NCI-H1048 (cell line): ENCODE data around the gene CD82.

Source experiments
- DNase-seq: peaks from one replicate; lab custom pipeline; 2025; lab: John Stamatoyannopoulos, UW

Gene CD82

DNA sequence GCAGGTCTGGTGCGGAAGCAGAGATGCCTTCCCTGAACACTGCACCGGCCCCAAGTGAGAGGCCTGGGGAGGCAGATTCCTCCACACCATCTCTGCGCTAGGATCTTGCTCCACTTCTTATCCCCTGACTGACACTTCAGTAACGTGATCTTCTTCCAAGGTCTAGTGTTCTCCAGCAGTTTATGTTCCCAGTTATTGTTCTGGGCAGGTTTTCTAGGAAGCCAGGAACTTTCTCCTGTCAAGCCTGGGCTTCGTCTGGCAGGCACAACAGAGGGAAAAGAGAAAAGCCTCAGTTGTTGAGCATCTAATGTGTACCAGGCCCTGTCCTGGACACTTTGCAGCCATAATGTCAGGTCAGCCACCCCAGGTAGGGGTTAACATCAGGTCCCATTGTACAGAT lies 10.5 kb downstream of the CD82 start:
- DNase-seq = no peak

DNA sequence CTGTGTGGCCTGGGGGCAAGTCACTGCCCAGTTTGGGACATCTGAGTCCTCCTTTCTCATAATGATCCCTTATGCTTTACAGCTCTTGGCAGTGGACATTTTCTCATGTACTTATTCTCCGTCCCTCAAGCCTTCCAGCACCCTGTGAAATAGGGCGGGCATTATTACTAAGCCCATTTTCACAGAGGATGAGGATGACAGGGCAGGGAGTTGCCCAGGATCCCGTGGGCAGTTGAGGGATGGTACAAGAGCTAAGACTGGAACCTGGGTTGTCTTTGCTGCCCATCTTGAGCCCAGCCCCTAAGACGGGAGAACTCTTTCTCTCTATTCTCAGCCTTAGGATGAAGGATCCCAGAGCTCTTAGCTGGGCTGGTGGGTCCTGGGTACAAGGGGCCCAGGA lies 11.2 kb downstream of the CD82 start:
- DNase-seq = no peak

GRCh38 chr11:44577231-44577830 lies 11.9 kb downstream of the CD82 start:
- DNase-seq = no peak

DNA sequence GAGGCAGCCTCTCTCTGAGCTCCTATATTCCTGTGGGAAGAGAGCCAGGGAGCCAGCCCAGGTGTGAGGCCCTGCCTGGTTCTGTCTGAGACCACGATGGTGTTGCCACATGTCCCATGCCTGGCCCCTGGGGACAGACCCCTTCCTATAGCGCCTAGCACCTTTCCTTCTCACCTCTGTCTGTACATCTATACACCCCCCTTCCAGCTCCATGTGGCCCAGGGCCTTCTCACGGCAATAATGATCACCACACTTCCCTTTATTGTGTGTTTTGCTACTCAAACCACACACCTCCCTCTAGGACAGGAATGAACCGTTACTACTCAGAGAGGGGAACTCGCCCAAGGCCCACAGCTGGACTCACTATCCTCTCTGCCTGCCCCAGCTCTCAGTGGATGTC lies 12.8 kb downstream of the CD82 start:
- DNase-seq = no peak

GRCh38 chr11:44579302-44579761 lies 13.9 kb downstream of the CD82 start:
- DNase-seq = no peak

- DNase-seq = no peak
Measured at GRCh38 chr11:44580701-44581100, 15.2 kb downstream of the CD82 start.

DNA sequence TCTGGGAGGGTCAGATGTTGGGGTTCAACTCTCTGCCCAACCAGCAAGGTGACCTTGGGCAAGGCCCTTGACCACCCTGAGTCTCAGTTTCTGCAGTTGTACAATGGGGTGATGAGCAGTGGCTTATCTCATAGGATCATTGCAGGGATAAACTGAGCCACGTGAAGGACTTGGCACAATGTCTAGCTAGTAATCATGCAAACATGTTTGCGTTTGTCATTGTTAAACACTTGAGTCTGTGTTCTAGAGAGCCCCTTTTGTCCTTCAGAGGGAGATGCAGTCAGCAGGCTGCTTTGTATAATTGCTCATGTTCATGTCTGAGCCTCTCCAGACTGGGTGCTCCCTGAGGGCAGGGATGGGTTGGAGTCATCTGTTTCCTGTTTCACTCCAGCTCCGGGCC lies 15.8 kb downstream of the CD82 start:
- no peak for DNase-seq

DNA sequence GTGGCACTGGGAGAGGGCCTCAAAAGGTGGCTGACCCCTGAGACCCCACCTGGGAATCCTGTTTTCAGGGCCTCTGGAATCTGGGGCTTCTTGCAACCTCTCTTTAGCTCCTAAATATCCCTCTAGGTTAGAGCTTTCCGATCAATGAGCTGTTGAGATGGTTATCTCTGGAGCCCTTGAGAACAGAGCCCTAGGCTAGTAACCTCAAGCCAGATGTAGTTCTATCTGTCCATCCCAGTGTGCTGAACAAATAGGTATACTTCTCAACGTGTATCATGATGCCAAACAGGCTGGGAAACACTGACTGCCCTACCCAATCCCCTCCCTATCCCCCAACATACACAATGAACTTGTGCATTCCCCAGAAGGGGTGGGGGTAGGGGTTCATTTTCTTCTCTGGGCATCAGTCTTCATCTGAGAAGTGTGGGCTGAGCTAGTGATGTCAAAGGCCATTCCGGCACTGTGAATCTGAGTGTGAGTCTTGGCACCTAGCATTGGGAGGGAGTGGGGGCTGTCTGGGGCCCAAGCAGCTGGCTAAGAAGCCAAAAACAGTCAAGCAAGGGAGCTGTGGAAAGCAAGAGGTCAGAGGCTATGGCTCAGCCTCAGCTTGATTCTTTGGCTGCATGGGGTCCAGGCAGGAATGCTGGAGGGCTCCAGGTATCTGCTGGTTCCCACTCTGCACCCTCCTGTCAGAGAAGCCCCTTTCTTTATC lies 17.3 kb downstream of the CD82 start:
- no peak for DNase-seq

GRCh38 chr11:44583353-44583669 lies 17.8 kb downstream of the CD82 start:
- DNase-seq = no peak

GRCh38 chr11:44585421-44585820 lies 20.0 kb downstream of the CD82 start:
- DNase-seq = no peak

GRCh38 chr11:44589301-44589700 lies 23.8 kb downstream of the CD82 start:
- DNase-seq = no peak

GRCh38 chr11:44590769-44591168 lies 25.3 kb downstream of the CD82 start:
- no peak for DNase-seq

DNA sequence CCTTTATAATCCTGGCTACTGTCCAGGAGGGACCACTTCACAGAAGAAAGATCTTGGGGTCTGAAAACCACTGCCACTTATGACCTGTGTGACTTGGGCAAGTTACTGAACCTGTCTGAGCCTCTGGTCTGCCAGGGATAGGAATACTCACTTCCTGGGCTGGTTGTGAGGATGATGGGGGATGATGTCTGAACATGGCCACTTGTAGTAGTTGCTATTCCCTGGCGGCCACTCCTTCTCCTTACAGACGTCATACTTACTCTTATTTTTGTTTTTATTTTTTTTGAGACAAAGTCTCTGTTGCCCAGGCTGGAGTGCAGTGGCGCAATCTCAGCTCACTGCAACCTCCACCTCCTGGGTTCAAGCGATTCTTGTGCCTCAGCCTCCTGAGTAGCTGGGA lies 26.1 kb downstream of the CD82 start:
- DNase-seq = no peak

GRCh38 chr11:44592125-44592940 lies 26.9 kb downstream of the CD82 start:
- no peak for DNase-seq

GRCh38 chr11:44593251-44593650 lies 27.8 kb downstream of the CD82 start:
- DNase-seq = no peak

DNA sequence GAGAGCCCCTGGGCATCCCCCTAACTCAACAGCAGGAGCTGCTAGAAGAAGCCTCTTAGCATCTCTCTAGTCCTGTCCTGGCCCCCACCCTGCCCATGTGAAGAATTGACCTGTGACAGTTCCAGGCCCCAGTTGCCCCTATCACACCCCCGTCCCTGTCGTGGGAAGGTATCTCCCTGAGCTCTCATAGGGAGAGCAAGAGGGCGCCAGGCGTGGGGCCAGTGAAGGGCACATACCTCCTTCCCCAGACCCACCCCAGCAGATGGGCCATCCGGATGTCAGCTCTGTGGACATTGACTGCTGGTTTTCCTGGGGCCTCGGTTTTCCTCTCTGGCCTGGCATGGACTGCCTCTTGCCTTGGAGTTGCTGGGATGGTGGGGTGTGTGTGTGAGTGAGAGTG lies 29.5 kb downstream of the CD82 start:
- no peak for DNase-seq

GRCh38 chr11:44595964-44596381 lies 30.5 kb downstream of the CD82 start:
- DNase-seq = no peak

DNA sequence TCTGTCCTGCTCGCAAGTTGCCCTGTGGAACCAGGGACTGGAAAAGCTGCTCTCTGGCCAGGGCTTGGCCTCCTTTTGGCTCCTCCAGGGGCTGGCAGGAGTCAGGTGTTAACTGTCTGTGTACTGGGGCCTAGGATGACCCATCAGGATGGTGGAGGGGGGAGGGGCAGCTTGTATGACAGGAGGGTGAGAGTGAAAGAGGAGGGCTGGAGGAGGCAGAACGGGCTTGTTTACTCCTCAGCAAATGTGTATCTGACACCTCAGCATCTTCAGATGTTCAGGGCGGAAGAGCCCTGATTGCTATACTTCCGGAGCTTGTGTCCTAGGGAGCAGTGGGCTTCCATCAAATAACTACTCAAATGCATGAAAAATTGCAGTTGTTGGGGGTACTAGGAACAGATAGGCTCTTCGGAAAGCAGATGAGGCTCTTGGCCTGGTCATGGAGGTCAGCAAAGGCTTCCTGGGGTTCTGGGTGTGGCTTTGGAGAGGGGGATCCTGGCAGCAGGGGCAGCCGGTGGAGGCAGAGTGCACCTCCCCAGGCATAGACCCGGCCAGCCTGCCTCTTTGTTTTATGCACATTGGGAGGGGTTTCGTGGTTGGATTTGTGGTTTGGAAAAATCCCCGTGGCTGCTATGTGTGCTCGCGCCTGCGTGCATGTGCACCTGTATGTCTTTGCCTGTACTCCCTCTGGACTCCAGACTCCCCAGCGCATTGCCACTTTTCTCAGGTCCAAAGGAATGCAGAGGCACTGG lies 31.2 kb downstream of the CD82 start:
- no peak for DNase-seq

DNA sequence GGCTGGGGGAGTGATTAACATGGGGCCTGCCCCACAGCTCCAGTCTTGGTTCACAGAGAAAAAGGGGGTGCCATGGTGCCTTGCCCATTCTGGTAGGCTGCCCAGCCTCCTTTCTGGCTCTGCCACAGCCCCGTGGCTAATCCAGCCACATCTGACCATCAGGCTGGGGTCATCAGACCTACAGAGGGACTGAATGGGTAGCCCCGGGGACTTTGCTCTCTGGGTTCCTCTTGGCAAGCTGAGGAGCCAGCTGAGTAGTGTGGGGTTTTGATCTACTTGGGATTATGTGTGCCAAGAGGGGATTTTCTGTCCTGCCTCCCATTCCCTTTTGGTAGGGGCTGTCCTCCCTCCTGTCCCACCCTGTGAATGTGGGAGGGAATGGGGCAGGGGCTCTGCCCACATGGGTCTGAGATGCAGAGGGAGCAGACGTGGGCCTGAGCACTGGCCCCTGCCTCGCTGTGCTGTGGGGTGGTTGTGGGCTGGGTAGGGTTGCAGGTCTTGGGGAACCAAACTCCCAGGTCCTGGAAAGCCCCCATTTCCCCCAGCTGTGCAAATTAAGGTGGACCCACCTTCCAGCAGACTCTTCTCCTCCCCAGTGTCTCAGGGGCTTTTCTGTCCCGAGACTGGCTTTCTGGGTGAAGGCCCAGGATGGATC lies 32.0 kb downstream of the CD82 start:
- no peak for DNase-seq

DNA sequence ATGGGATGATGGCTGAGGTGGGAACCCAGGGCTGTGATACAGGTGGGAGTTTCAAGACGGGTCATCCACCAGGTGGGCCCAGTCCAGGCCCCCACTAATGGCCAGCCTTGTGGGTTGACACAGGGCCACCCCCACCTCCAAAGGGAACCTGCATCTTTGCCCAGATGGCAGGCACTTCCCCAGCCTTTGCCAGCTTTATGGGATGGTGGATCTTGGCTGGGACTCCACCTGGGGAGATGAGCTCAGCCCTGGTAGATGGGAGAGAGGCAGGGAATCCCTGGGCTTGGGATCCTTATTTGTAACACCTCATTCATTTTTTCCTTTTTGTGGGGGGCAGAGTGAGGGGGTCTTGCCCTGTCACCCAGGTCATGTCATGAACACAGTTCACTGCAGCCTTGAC lies 33.4 kb downstream of the CD82 start:
- DNase-seq = no peak

DNA sequence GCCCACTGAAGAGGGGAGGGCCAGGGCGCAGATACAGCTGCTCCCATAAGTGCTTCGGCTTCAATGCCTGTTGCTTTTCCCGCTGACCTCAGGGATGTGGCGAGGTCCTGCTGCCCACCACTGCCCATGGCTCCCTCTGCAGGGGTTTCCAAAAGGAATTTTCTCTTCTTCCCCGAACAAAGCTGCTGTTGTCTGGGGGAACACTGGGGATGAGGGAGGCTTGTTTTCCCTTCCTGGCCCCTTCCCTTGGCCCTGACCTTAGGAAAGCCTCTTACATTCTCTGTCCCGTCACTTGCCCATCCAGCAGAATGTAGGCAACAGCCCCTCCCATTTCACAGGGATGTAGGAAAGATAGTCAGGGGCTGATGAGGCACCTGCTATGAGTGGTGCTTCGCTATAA lies 34.8 kb downstream of the CD82 start:
- no peak for DNase-seq

- no peak for DNase-seq
Measured at GRCh38 chr11:44600839-44601383, 35.4 kb downstream of the CD82 start.
